ENCODE results near the gene FBXO41. TPM values are rescaled to one million over a fixed set of nuclear protein-coding genes. Genes with fewer than 3 reads are reported as not detected.

FBXO41 gene
- polyA plus RNA-seq, 1 donor from 2014 or later: 6.0 TPM

- H3K27ac ChIP-seq (ENCODE audit: low read length): no peak overlapping the region
- H2AFZ ChIP-seq (ENCODE audit: low read depth, low read length): no peak overlapping the region
- H3K4me2 ChIP-seq (ENCODE audit: low read length): no peak overlapping the region
- H3K36me3 ChIP-seq (ENCODE audit: insufficient read depth, low read length): no peaks in the 10 kb centered on the region
- H3F3A ChIP-seq (ENCODE audit: insufficient read depth, low read length, poor library complexity, severe bottlenecking): no peaks in the 10 kb centered on the region
- H3K9me3 ChIP-seq (ENCODE audit: low read length): no peaks in the 10 kb centered on the region
- H3K9ac ChIP-seq (ENCODE audit: low read length): no peak overlapping the region
- H3K79me2 ChIP-seq (replicated peaks; ENCODE audit: insufficient read depth, low read length): no peaks in the 10 kb centered on the region
- TF ChIP-seq RAD21 (conservative IDR thresholded peaks at IDR 0.05) (no peak), CTCF (IDR thresholded peaks at IDR 0.05; ENCODE audit: poor library complexity, severe bottlenecking) (no peak), EZH2 (IDR thresholded peaks at IDR 0.05; ENCODE audit: borderline replicate concordance, insufficient read depth, low read length, poor library complexity, severe bottlenecking) (no peak), REST (IDR thresholded peaks at IDR 0.05; ENCODE audit: borderline replicate concordance) (no peak), EP300 (conservative IDR thresholded peaks at IDR 0.05; ENCODE audit: poor library complexity, severe bottlenecking) (no peak)
- H3K4me3 ChIP-seq (ENCODE audit: low read length): no peak overlapping the region
- no peaks in the 10 kb centered on the region for H3K27me3 ChIP-seq (ENCODE audit: insufficient read depth, low read depth, low read length)
- no peaks in the 10 kb centered on the region for H3K9me2 ChIP-seq (ENCODE audit: insufficient read depth, low read length)
- no peaks in the 10 kb centered on the region for H4K20me1 ChIP-seq (ENCODE audit: insufficient read depth)
Measured at GRCh38 chr2:73323551-73323950, 39.3 kb upstream of the FBXO41 start.

GRCh38 chr2:73314441-73314840 is 30.2 kb upstream of the FBXO41 start:
- TF ChIP-seq MXI1 (conservative IDR thresholded peaks at IDR 0.05; ENCODE audit: poor library complexity, severe bottlenecking): no peak
- H3F3A ChIP-seq (ENCODE audit: insufficient read depth, low read length, poor library complexity, severe bottlenecking): no peaks in the 10 kb centered on the region
- H3K4me3 ChIP-seq (ENCODE audit: low read length): no peak overlapping the region
- H3K36me3 ChIP-seq (ENCODE audit: insufficient read depth, low read length): no peaks in the 10 kb centered on the region
- no peak overlapping the region for H2AFZ ChIP-seq (ENCODE audit: low read depth, low read length)
- no peak overlapping the region for H3K27ac ChIP-seq (ENCODE audit: low read length)
- no peaks in the 10 kb centered on the region for H3K9me2 ChIP-seq (ENCODE audit: insufficient read depth, low read length)
- H3K4me2 ChIP-seq (ENCODE audit: low read length): no peak overlapping the region
- H3K9me3 ChIP-seq (ENCODE audit: low read length): no peaks in the 10 kb centered on the region
- H3K27me3 ChIP-seq (ENCODE audit: insufficient read depth, low read depth, low read length): no peaks in the 10 kb centered on the region
- H4K20me1 ChIP-seq (ENCODE audit: insufficient read depth): no peaks in the 10 kb centered on the region
- H3K9ac ChIP-seq (ENCODE audit: low read length): no peak overlapping the region
- H3K79me2 ChIP-seq (replicated peaks; ENCODE audit: insufficient read depth, low read length): no peaks in the 10 kb centered on the region

GRCh38 chr2:73307720-73308119 is 23.4 kb upstream of the FBXO41 start:
- Histone ChIP-seq H3K4me3 (ENCODE audit: low read length) (no peak overlapping the region), H4K20me1 (ENCODE audit: insufficient read depth) (no peaks in the 10 kb centered on the region), H3K4me2 (ENCODE audit: low read length) (no peak overlapping the region), H3K9me3 (ENCODE audit: low read length) (no peaks in the 10 kb centered on the region), H3K36me3 (ENCODE audit: insufficient read depth, low read length) (no peaks in the 10 kb centered on the region), H3K27ac (ENCODE audit: low read length) (peak overlapping the region; percentile 11), H3K9ac (ENCODE audit: low read length) (no peak overlapping the region), H2AFZ (ENCODE audit: low read depth, low read length) (no peak overlapping the region), H3K79me2 (replicated peaks; ENCODE audit: insufficient read depth, low read length) (no peaks in the 10 kb centered on the region), H3K27me3 (ENCODE audit: insufficient read depth, low read depth, low read length) (no peaks in the 10 kb centered on the region), H3K9me2 (ENCODE audit: insufficient read depth, low read length) (no peaks in the 10 kb centered on the region), H3F3A (ENCODE audit: insufficient read depth, low read length, poor library complexity, severe bottlenecking) (no peaks in the 10 kb centered on the region)
- TF ChIP-seq RAD21 (conservative IDR thresholded peaks at IDR 0.05) (no peak), SMC3 (conservative IDR thresholded peaks at IDR 0.05; ENCODE audit: poor library complexity) (no peak), POLR2AphosphoS5 (IDR thresholded peaks at IDR 0.05) (no peak), MXI1 (conservative IDR thresholded peaks at IDR 0.05; ENCODE audit: poor library complexity, severe bottlenecking) (no peak), CTCF (IDR thresholded peaks at IDR 0.05; ENCODE audit: poor library complexity, severe bottlenecking) (no peak), REST (IDR thresholded peaks at IDR 0.05; ENCODE audit: borderline replicate concordance) (no peak), EZH2 (IDR thresholded peaks at IDR 0.05; ENCODE audit: borderline replicate concordance, insufficient read depth, low read length, poor library complexity, severe bottlenecking) (no peak), TAF1 (IDR thresholded peaks at IDR 0.05; ENCODE audit: low read depth) (no peak), EP300 (conservative IDR thresholded peaks at IDR 0.05; ENCODE audit: poor library complexity, severe bottlenecking) (no peak)

All from neural cell (in vitro differentiated cells).